Neural progenitor cell (in vitro differentiated cells): ENCODE data around the gene SUSD3. TPM values are rescaled to one million over a fixed set of nuclear protein-coding genes. Genes with fewer than 3 reads are reported as not detected.

Experiments
- DNase-seq: peaks from one replicate; pipeline ENCODE4 v3.0.0-alpha.2; 2016; ENCODE audit warnings: low spot score
- H2AFZ ChIP-seq: fragments of 200-600 bp; sonication (generic); replicated peaks from 2 replicates; pipeline ENCODE4 v1.6.1; 2016; ENCODE audit warnings: antibody characterized with exemption
- H3F3A ChIP-seq: fragments of 200-600 bp; sonication (generic); 2 replicates; pipeline ENCODE4 v1.6.1; 2016; ENCODE audit warnings: antibody characterized with exemption, low read depth
- H3K27ac ChIP-seq: fragments of 200-600 bp; sonication (generic); 2 replicates; pipeline ENCODE4 v1.5.1; 2016; ENCODE audit warnings: mild to moderate bottlenecking
- H3K27me3 ChIP-seq: fragments of 200-600 bp; sonication (generic); 2 replicates; pipeline ENCODE4 v1.6.1; 2016; ENCODE audit warnings: mild to moderate bottlenecking, moderate library complexity
- H3K36me3 ChIP-seq: fragments of 200-600 bp; sonication (generic); 2 replicates; pipeline ENCODE4 v1.5.1; 2016
- H3K4me1 ChIP-seq: fragments of 200-600 bp; sonication (generic); 2 replicates; pipeline ENCODE4 v1.6.1; 2016; ENCODE audit warnings: mixed run types
- H3K4me2 ChIP-seq: fragments of 200-600 bp; sonication (generic); 2 replicates; pipeline ENCODE4 v1.6.1; 2016
- H3K4me3 ChIP-seq: fragments of 200-600 bp; sonication (generic); 2 replicates; pipeline ENCODE4 v1.5.1; 2016
- H3K79me2 ChIP-seq: fragments of 200-600 bp; sonication (generic); 2 replicates; pipeline ENCODE4 v1.6.1; 2016; ENCODE audit warnings: low read depth
- H3K9ac ChIP-seq: fragments of 200-600 bp; sonication (generic); 2 replicates; pipeline ENCODE4 v1.6.1; 2016
- H3K9me3 ChIP-seq: fragments of 200-600 bp; sonication (generic); 2 replicates; pipeline ENCODE4 v1.5.1; 2016; ENCODE audit warnings: low read depth
- H4K20me1 ChIP-seq: fragments of 200-600 bp; sonication (generic); 2 replicates; pipeline ENCODE4 v1.6.1; 2016; ENCODE audit warnings: low read depth
- H3K27ac Mint-ChIP-seq: 3 replicates; pipeline ENCODE4 v1.8.0; 2021; ENCODE audit warnings: mixed read lengths
- H3K27me3 Mint-ChIP-seq: 2 replicates; pipeline ENCODE4 v1.8.0; 2022; ENCODE audit warnings: low read depth, mild to moderate bottlenecking, inconsistent platforms, moderate library complexity, mixed read lengths; ENCODE audit not compliant: insufficient read depth
- H3K36me3 Mint-ChIP-seq: 3 replicates; pipeline ENCODE4 v1.8.0; 2021; ENCODE audit warnings: mixed read lengths
- H3K4me1 Mint-ChIP-seq: 3 replicates; pipeline ENCODE4 v1.8.0; 2021; ENCODE audit warnings: mixed read lengths
- H3K4me3 Mint-ChIP-seq: 3 replicates; pipeline ENCODE4 v1.8.0; 2021; ENCODE audit warnings: mild to moderate bottlenecking, moderate library complexity, mixed read lengths
- H3K9me3 Mint-ChIP-seq: 3 replicates; pipeline ENCODE4 v1.8.0; 2020; ENCODE audit warnings: mixed read lengths
- EZH2 ChIP-seq: fragments of 200-600 bp; sonication (generic); IDR thresholded peaks from 2 replicates; pipeline ENCODE4 v1.6.1; 2017; ENCODE audit warnings: antibody characterized with exemption, mild to moderate bottlenecking, moderate library complexity
- EZH2phosphoT487 ChIP-seq: fragments of 200-600 bp; sonication (generic); IDR thresholded peaks from 2 replicates; pipeline ENCODE4 v1.6.1; 2017; ENCODE audit warnings: antibody characterized with exemption
- total RNA-seq: library from RNA; depleted of rRNA; stranded (reverse); fragments of >200 nt; gene quantifications from 2 replicates; pipeline ENCODE4 v1.2.3, GENCODE V29; 2015; ENCODE audit warnings: low replicate concordance
- TF ChIP-seq, protein P1 (sequence below): fragments of 200-600 bp; sonication (generic); IDR thresholded peaks from 2 replicates; pipeline ENCODE4 v1.5.1; 2017; ENCODE audit warnings: antibody characterized with exemption, mild to moderate bottlenecking

Gene SUSD3
- total RNA-seq, 1 donor from 2014 or later: not detected

DNA sequence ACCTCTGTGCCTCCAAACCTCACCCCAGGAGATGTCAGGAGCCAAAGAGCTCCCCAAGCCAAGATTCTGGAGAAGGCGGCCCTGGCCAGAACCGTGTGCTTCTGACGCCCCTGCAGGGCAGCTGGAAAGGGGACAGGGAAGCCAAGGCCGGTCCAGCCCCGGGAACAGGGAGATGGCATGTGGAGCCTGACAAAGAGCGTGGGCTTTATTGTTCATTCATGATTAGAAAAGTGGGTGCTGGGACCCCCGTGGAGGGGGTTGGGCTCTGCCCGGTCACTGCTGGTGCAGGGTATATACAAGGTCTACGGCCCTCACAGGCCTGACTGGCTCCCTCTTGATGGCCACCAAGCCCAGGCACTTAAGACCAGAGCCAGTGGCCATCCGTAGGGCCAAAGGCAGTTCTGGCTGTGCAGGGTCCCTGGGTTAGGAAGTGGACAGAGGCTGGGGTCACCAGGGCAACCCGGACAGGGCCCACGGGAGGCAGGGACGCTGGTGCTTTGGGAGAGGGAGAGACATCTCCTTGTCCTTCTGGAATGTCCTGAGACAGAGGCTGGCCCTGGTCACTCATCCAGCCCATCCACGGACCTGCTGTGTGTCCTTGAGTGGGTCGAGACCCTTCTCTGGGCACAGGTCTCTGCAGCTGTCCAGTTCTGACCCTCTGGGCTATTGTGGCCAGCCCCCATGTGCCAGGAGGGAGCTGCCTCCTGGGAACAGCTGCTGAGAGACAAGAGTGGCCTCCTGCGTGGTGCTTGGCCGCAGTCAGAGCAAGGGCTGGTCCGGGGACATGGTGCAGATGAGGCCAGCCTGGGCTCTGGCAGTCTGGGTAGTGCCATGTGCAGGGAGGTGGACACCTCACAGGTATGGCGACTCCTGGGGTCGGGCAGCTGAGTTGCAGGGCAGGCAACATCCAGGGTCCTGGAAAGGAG is 63.1 kb downstream of the SUSD3 start:
- no peaks in the 10 kb centered on the region for H3K9me3 Mint-ChIP-seq
- H3K4me2 ChIP-seq: no peak overlapping the region
- no peak overlapping the region for H3K27ac ChIP-seq
- no peak for DNase-seq
- H3K9ac ChIP-seq: no peak overlapping the region
- H3K9me3 ChIP-seq: no peaks in the 10 kb centered on the region
- TF ChIP-seq, protein P1, sequence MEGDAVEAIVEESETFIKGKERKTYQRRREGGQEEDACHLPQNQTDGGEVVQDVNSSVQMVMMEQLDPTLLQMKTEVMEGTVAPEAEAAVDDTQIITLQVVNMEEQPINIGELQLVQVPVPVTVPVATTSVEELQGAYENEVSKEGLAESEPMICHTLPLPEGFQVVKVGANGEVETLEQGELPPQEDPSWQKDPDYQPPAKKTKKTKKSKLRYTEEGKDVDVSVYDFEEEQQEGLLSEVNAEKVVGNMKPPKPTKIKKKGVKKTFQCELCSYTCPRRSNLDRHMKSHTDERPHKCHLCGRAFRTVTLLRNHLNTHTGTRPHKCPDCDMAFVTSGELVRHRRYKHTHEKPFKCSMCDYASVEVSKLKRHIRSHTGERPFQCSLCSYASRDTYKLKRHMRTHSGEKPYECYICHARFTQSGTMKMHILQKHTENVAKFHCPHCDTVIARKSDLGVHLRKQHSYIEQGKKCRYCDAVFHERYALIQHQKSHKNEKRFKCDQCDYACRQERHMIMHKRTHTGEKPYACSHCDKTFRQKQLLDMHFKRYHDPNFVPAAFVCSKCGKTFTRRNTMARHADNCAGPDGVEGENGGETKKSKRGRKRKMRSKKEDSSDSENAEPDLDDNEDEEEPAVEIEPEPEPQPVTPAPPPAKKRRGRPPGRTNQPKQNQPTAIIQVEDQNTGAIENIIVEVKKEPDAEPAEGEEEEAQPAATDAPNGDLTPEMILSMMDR: no peak
- peaks cover 4% of the 10 kb centered on the region for H3K27me3 Mint-ChIP-seq
- no peaks in the 10 kb centered on the region for H4K20me1 ChIP-seq
- H3K79me2 ChIP-seq: no peaks in the 10 kb centered on the region
- no peak overlapping the region for H2AFZ ChIP-seq
- H3F3A ChIP-seq: no peaks in the 10 kb centered on the region
- no peak overlapping the region for H3K27ac Mint-ChIP-seq
- peaks cover 12% of the 10 kb centered on the region for H3K4me1 Mint-ChIP-seq
- peaks cover 3% of the 10 kb centered on the region for H3K36me3 Mint-ChIP-seq
- H3K4me1 ChIP-seq: peaks cover 4% of the 10 kb centered on the region
- no peaks in the 10 kb centered on the region for H3K27me3 ChIP-seq
- H3K4me3 Mint-ChIP-seq: no peak overlapping the region
- H3K36me3 ChIP-seq: no peaks in the 10 kb centered on the region
- H3K4me3 ChIP-seq: no peak overlapping the region

DNA sequence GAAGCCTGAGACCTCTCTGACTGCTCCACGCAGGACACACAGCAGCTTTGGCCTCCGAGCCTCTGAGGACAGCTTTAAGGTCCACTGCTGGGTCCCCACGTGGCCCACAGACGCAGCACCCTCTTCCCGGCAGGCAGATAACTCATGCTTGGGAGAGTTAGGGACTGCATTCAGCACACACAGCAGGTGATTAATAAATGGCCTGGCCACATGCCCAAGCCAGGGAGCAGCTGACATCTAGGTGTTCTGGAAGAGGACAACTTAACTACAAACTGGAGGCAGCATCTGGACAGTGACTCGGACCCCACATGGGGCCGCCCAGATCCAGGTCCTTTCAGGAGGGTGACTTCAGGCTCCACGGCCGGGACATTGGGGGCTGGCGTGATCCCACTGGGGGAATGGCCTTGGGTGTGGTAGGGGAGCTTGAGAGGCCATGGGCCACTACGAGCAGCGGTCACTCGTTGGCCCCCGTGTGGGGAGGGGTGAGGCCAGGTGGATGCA is 64.3 kb downstream of the SUSD3 start:
- Histone ChIP-seq H3K27ac (no peak overlapping the region), H3F3A (no peaks in the 10 kb centered on the region), H3K79me2 (no peaks in the 10 kb centered on the region), H2AFZ (no peak overlapping the region), H3K9ac (no peak overlapping the region), H3K27me3 (no peaks in the 10 kb centered on the region), H4K20me1 (no peaks in the 10 kb centered on the region), H3K4me1 (peaks cover 10% of the 10 kb centered on the region), H3K4me3 (no peak overlapping the region), H3K36me3 (no peaks in the 10 kb centered on the region), H3K9me3 (no peaks in the 10 kb centered on the region), H3K4me2 (no peak overlapping the region)
- peaks cover 22% of the 10 kb centered on the region for H3K4me1 Mint-ChIP-seq
- no peaks in the 10 kb centered on the region for H3K9me3 Mint-ChIP-seq
- peaks cover 3% of the 10 kb centered on the region for H3K36me3 Mint-ChIP-seq
- H3K27ac Mint-ChIP-seq: no peak overlapping the region
- no peak overlapping the region for H3K4me3 Mint-ChIP-seq
- no peak for DNase-seq
- H3K27me3 Mint-ChIP-seq: peaks cover 4% of the 10 kb centered on the region
- TF ChIP-seq EZH2phosphoT487 (no peak), EZH2 (no peak)
- TF ChIP-seq, protein P1: no peak

DNA sequence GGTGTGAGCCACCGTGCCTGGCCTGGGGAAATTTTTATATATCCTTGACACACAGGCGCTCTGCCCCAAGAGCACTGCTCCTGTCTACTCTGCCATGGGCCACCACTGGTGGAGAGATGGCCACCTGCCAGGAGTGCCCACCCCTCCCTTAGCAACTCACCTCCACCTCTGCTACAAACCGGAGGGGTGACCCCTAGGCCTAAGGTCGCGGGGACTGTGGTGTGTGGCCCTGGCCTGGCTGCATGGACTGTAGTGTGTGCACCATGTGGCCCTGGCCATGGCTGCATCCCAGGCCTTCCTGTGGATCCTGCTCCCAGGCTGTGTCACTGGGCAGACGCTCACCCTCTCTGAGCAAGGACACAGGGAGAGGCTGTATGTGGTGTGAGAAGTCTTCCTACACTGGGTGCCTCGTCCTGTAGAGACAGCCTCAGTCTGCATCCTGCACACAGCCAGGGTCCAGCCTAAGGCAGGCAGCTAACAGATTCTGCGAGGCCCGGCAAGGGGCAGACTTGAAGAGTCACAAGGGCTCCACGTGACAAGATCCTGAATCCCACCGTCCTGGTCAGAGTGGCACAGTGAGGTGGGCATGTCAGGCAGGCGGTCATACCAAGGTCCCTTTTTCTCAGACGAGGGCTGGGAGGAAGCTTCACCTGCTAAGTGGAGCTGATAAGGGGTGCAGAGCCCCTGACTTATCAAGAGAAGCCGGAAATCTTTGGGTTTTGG is 65.2 kb downstream of the SUSD3 start:
- H3K4me1 ChIP-seq: peaks cover 10% of the 10 kb centered on the region
- DNase-seq: no peak
- no peaks in the 10 kb centered on the region for H3K27me3 ChIP-seq
- no peaks in the 10 kb centered on the region for H3F3A ChIP-seq
- H2AFZ ChIP-seq: no peak overlapping the region
- no peak overlapping the region for H3K4me3 Mint-ChIP-seq
- peaks cover 26% of the 10 kb centered on the region for H3K4me1 Mint-ChIP-seq
- no peaks in the 10 kb centered on the region for H3K79me2 ChIP-seq
- H3K27ac Mint-ChIP-seq: no peak overlapping the region
- peaks cover 3% of the 10 kb centered on the region for H3K36me3 Mint-ChIP-seq
- no peak overlapping the region for H3K4me2 ChIP-seq
- no peaks in the 10 kb centered on the region for H3K9me3 ChIP-seq
- no peaks in the 10 kb centered on the region for H4K20me1 ChIP-seq
- no peak overlapping the region for H3K9ac ChIP-seq
- TF ChIP-seq, protein P1: no peak
- TF ChIP-seq EZH2 (no peak), EZH2phosphoT487 (no peak)
- H3K27me3 Mint-ChIP-seq: peaks cover 4% of the 10 kb centered on the region
- H3K36me3 ChIP-seq: no peaks in the 10 kb centered on the region
- H3K4me3 ChIP-seq: no peak overlapping the region
- no peak overlapping the region for H3K27ac ChIP-seq
- no peaks in the 10 kb centered on the region for H3K9me3 Mint-ChIP-seq
